WTC11 (cell line): Measurements from ENCODE around the gene RBFOX2. TPM values are rescaled to one million over a fixed set of nuclear protein-coding genes. Genes with fewer than 3 reads are reported as not detected.

Experiments used
- ATAC-seq: fragments of 200-7000 bp; cut with Tn5 transposase; 2 replicates; pipeline ENCODE4 v1.10.0; 2021; ENCODE audit warnings: mild to moderate bottlenecking, moderate library complexity
- CTCF ChIA-PET: fragments of 300-600 bp; sonication (Branson Sonifier 250); formaldehyde crosslinking; loops from one replicate; lab custom pipeline; 2021; ENCODE audit warnings: antibody characterized with exemption; lab: Charles Lee
- POLR2A ChIA-PET: fragments of 350-600 bp; sonication (Branson Sonifier 250); formaldehyde crosslinking; loops from one replicate; lab custom pipeline; 2021; ENCODE audit warnings: antibody characterized with exemption; lab: Charles Lee
- DNase-seq: peaks from one replicate; pipeline ENCODE4 v3.0.0; 2021; ENCODE audit warnings: low spot score
- H3K27ac Mint-ChIP-seq: 2 replicates; pipeline ENCODE4 v1.8.0; 2021; ENCODE audit warnings: mixed read lengths
- H3K27me3 Mint-ChIP-seq: 2 replicates; pipeline ENCODE4 v1.8.0; 2021; ENCODE audit warnings: low read depth, mild to moderate bottlenecking, moderate library complexity, mixed read lengths
- H3K36me3 Mint-ChIP-seq: 2 replicates; pipeline ENCODE4 v1.8.0; 2021; ENCODE audit warnings: mixed read lengths
- H3K4me1 Mint-ChIP-seq: 2 replicates; pipeline ENCODE4 v1.8.0; 2022; ENCODE audit warnings: mixed read lengths
- H3K4me3 Mint-ChIP-seq: 2 replicates; pipeline ENCODE4 v1.8.0; 2021; ENCODE audit warnings: mild to moderate bottlenecking, moderate library complexity, mixed read lengths
- H3K9me3 Mint-ChIP-seq: 2 replicates; pipeline ENCODE4 v1.8.0; 2021; ENCODE audit warnings: mixed read lengths
- ATF1 ChIP-seq: sonication (generic); formaldehyde crosslinking; IDR thresholded peaks from 2 replicates; pipeline ENCODE4 v1.8.1; 2023; ENCODE audit warnings: mild to moderate bottlenecking, moderate library complexity, missing genetic modification reagents
- ESRRA ChIP-seq: sonication (generic); formaldehyde crosslinking; IDR thresholded peaks from 2 replicates; pipeline ENCODE4 v1.8.1; 2022; ENCODE audit warnings: mild to moderate bottlenecking, missing genetic modification reagents, borderline replicate concordance
- FOXK1 ChIP-seq: sonication (generic); formaldehyde crosslinking; IDR thresholded peaks from 2 replicates; pipeline ENCODE4 v1.8.0; 2022; ENCODE audit warnings: mild to moderate bottlenecking, moderate library complexity, missing genetic modification reagents
- HMGA2 ChIP-seq: fragments of 250-450 bp; sonication (Bioruptor Pico); IDR thresholded peaks from 2 replicates; pipeline ENCODE4 v1.4.0; 2021; ENCODE audit warnings: mild to moderate bottlenecking, moderate library complexity
- IRF2 ChIP-seq: sonication (generic); formaldehyde crosslinking; IDR thresholded peaks from 2 replicates; pipeline ENCODE4 v1.8.0; 2022; ENCODE audit warnings: low read depth, missing genetic modification reagents, borderline replicate concordance
- JUN ChIP-seq: sonication (generic); formaldehyde crosslinking; IDR thresholded peaks from 2 replicates; pipeline ENCODE4 v1.8.0; 2023; ENCODE audit warnings: mild to moderate bottlenecking, missing genetic modification reagents
- NFATC4 ChIP-seq: fragments of 250-450 bp; sonication (Bioruptor Pico); IDR thresholded peaks from 2 replicates; pipeline ENCODE4 v1.9.0; 2021; ENCODE audit warnings: mild to moderate bottlenecking
- NFE2L1 ChIP-seq: sonication (generic); formaldehyde crosslinking; IDR thresholded peaks from 2 replicates; pipeline ENCODE4 v1.8.1; 2023; ENCODE audit warnings: missing genetic modification reagents
- NFYB ChIP-seq: sonication (generic); formaldehyde crosslinking; conservative IDR thresholded peaks from 2 replicates; pipeline ENCODE4 v1.8.0; 2022; ENCODE audit warnings: low read depth, missing genetic modification reagents
- RELA ChIP-seq: sonication (generic); formaldehyde crosslinking; IDR thresholded peaks from 2 replicates; pipeline ENCODE4 v1.8.1; 2022; ENCODE audit warnings: missing genetic modification reagents, mild to moderate bottlenecking, borderline replicate concordance
- TP53 ChIP-seq: sonication (generic); formaldehyde crosslinking; IDR thresholded peaks from 2 replicates; pipeline ENCODE4 v1.8.1; 2023; ENCODE audit warnings: mild to moderate bottlenecking, missing genetic modification reagents
- ZNF219 ChIP-seq: sonication (generic); formaldehyde crosslinking; IDR thresholded peaks from 2 replicates; pipeline ENCODE4 v1.8.0; 2023; ENCODE audit warnings: missing genetic modification reagents, mild to moderate bottlenecking, borderline replicate concordance
- ZNF671 ChIP-seq: fragments of 250-450 bp; sonication (Bioruptor Pico); IDR thresholded peaks from 2 replicates; pipeline ENCODE4 v1.8.0; 2021; ENCODE audit warnings: mild to moderate bottlenecking
- total RNA-seq: library from RNA; stranded (reverse); gene quantifications from 3 replicates; pipeline ENCODE4 v1.2.3, GENCODE V29; 2021
- TF ChIP-seq, protein P1 (sequence below): sonication (generic); formaldehyde crosslinking; IDR thresholded peaks from 2 replicates; pipeline ENCODE4 v1.8.1; 2022; ENCODE audit warnings: mild to moderate bottlenecking, missing genetic modification reagents, moderate library complexity, borderline replicate concordance
- TF ChIP-seq, protein P2 (sequence below): sonication (generic); formaldehyde crosslinking; IDR thresholded peaks from 2 replicates; pipeline ENCODE4 v1.8.1; 2023; ENCODE audit warnings: mild to moderate bottlenecking, moderate library complexity, missing genetic modification reagents
- TF ChIP-seq, protein P3 (sequence below): fragments of 200-600 bp; IDR thresholded peaks from 2 replicates; pipeline ENCODE4 v1.8.0; 2022; ENCODE audit warnings: antibody characterized with exemption
- TF ChIP-seq, protein P4 (sequence below): sonication (generic); formaldehyde crosslinking; IDR thresholded peaks from 2 replicates; pipeline ENCODE4 v1.8.0; 2022; ENCODE audit warnings: mild to moderate bottlenecking, missing genetic modification reagents
- TF ChIP-seq, protein P5 (sequence below): sonication (generic); formaldehyde crosslinking; IDR thresholded peaks from 2 replicates; pipeline ENCODE4 v1.8.0; 2023; ENCODE audit warnings: mild to moderate bottlenecking, missing genetic modification reagents
- TF ChIP-seq, protein P6 (sequence below): sonication (generic); formaldehyde crosslinking; IDR thresholded peaks from 2 replicates; pipeline ENCODE4 v1.8.0; 2022; ENCODE audit warnings: missing genetic modification reagents
- TF ChIP-seq, protein P7 (sequence below): sonication (generic); formaldehyde crosslinking; IDR thresholded peaks from 2 replicates; pipeline ENCODE4 v1.8.0; 2023; ENCODE audit warnings: missing genetic modification reagents

RBFOX2 gene
- total RNA-seq, 1 experiment from 2014 or later = 107 TPM

DNA sequence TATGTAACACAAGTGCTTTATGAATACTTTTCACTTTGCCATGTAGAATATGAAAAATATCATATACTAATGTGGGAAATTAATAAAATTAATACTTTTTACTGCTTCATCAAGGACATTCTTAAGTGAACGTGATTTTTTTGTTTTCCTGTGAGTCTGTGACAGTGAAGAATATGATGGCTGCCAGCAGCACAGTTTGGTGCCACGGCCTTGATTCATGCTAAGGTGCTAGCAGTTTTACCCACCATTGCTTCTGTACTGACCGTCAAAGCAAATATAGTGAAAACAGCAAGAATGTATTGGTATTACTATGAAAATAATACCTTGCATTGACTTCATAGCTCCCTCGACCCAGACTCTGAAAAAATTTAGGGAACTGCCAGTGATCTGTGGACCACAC lies 231.2 kb downstream of the RBFOX2 start:
- 0 out of 2 replicates have a peak, but pooled peaks cover 5% of the 10 kb centered on the region for H3K36me3 Mint-ChIP-seq
- ChIA-PET CTCF (no interaction called here), POLR2A (no interaction called here)
- no peaks in the 10 kb centered on the region for H3K27me3 Mint-ChIP-seq
- no peak for ATAC-seq
- TF ChIP-seq ESRRA (CRISPR knock-in tag) (no peak), HMGA2 (CRISPR knock-in tag) (no peak), ZNF219 (CRISPR knock-in tag) (no peak), JUN (no peak), NFE2L1 (CRISPR knock-in tag) (no peak), RELA (no peak), NFATC4 (no peak), NFYB (CRISPR knock-in tag) (no peak), FOXK1 (CRISPR knock-in tag) (no peak)
- TF ChIP-seq, protein P1, sequence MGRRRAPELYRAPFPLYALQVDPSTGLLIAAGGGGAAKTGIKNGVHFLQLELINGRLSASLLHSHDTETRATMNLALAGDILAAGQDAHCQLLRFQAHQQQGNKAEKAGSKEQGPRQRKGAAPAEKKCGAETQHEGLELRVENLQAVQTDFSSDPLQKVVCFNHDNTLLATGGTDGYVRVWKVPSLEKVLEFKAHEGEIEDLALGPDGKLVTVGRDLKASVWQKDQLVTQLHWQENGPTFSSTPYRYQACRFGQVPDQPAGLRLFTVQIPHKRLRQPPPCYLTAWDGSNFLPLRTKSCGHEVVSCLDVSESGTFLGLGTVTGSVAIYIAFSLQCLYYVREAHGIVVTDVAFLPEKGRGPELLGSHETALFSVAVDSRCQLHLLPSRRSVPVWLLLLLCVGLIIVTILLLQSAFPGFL (CRISPR knock-in tag) = no peak
- TF ChIP-seq, protein P2, sequence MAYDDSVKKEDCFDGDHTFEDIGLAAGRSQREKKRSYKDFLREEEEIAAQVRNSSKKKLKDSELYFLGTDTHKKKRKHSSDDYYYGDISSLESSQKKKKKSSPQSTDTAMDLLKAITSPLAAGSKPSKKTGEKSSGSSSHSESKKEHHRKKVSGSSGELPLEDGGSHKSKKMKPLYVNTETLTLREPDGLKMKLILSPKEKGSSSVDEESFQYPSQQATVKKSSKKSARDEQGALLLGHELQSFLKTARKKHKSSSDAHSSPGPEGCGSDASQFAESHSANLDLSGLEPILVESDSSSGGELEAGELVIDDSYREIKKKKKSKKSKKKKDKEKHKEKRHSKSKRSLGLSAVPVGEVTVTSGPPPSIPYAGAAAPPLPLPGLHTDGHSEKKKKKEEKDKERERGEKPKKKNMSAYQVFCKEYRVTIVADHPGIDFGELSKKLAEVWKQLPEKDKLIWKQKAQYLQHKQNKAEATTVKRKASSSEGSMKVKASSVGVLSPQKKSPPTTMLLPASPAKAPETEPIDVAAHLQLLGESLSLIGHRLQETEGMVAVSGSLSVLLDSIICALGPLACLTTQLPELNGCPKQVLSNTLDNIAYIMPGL (CRISPR knock-in tag) = no peak
- TF ChIP-seq, protein P3, sequence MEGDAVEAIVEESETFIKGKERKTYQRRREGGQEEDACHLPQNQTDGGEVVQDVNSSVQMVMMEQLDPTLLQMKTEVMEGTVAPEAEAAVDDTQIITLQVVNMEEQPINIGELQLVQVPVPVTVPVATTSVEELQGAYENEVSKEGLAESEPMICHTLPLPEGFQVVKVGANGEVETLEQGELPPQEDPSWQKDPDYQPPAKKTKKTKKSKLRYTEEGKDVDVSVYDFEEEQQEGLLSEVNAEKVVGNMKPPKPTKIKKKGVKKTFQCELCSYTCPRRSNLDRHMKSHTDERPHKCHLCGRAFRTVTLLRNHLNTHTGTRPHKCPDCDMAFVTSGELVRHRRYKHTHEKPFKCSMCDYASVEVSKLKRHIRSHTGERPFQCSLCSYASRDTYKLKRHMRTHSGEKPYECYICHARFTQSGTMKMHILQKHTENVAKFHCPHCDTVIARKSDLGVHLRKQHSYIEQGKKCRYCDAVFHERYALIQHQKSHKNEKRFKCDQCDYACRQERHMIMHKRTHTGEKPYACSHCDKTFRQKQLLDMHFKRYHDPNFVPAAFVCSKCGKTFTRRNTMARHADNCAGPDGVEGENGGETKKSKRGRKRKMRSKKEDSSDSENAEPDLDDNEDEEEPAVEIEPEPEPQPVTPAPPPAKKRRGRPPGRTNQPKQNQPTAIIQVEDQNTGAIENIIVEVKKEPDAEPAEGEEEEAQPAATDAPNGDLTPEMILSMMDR = no peak
- TF ChIP-seq, protein P4, sequence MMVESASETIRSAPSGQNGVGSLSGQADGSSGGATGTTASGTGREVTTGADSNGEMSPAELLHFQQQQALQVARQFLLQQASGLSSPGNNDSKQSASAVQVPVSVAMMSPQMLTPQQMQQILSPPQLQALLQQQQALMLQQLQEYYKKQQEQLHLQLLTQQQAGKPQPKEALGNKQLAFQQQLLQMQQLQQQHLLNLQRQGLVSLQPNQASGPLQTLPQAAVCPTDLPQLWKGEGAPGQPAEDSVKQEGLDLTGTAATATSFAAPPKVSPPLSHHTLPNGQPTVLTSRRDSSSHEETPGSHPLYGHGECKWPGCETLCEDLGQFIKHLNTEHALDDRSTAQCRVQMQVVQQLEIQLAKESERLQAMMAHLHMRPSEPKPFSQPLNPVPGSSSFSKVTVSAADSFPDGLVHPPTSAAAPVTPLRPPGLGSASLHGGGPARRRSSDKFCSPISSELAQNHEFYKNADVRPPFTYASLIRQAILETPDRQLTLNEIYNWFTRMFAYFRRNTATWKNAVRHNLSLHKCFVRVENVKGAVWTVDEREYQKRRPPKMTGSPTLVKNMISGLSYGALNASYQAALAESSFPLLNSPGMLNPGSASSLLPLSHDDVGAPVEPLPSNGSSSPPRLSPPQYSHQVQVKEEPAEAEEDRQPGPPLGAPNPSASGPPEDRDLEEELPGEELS (CRISPR knock-in tag) = no peak
- H3K4me3 Mint-ChIP-seq = no peak overlapping the region
- no peak overlapping the region for H3K27ac Mint-ChIP-seq
- DNase-seq = no peak
- peaks cover 4% of the 10 kb centered on the region for H3K9me3 Mint-ChIP-seq
- peaks cover 7% of the 10 kb centered on the region for H3K4me1 Mint-ChIP-seq

DNA sequence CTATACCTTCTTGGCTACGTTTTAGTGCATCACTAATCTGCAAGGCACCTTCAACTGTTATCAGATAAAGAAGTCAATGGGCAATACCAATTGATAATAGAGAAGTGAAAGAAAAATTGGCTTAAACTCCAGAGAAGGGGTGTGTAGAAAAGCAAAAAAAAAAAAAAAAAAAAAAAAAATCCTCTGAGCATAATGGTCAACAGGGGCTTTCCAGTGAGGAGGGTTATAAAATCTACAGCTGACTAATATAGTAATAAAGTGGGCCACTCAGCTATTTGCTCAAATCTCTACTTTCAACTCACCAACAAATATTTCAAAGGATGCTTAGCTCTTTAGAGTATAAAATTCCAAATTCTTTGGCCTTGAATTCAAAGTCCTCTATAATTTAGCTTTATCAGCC lies 233.1 kb downstream of the RBFOX2 start:
- POLR2A ChIA-PET = interaction anchor here (0.6 kb wide), 1 partner anchor 280 kb away, joined by 4 read pairs; no protein-coding TSS in a partner anchor
- CTCF ChIA-PET = interaction anchor here (2.0 kb wide), 1 partner anchor 270 kb away, joined by 6 read pairs; no protein-coding TSS in a partner anchor
- no peak for DNase-seq
- ATAC-seq = no peak
- Mint-ChIP-seq H3K27me3 (no peaks in the 10 kb centered on the region), H3K4me1 (peaks cover 7% of the 10 kb centered on the region), H3K36me3 (0 out of 2 replicates have a peak, but pooled peaks cover 5% of the 10 kb centered on the region), H3K4me3 (no peak overlapping the region), H3K9me3 (peaks cover 4% of the 10 kb centered on the region), H3K27ac (no peak overlapping the region)
- TF ChIP-seq, protein P5, sequence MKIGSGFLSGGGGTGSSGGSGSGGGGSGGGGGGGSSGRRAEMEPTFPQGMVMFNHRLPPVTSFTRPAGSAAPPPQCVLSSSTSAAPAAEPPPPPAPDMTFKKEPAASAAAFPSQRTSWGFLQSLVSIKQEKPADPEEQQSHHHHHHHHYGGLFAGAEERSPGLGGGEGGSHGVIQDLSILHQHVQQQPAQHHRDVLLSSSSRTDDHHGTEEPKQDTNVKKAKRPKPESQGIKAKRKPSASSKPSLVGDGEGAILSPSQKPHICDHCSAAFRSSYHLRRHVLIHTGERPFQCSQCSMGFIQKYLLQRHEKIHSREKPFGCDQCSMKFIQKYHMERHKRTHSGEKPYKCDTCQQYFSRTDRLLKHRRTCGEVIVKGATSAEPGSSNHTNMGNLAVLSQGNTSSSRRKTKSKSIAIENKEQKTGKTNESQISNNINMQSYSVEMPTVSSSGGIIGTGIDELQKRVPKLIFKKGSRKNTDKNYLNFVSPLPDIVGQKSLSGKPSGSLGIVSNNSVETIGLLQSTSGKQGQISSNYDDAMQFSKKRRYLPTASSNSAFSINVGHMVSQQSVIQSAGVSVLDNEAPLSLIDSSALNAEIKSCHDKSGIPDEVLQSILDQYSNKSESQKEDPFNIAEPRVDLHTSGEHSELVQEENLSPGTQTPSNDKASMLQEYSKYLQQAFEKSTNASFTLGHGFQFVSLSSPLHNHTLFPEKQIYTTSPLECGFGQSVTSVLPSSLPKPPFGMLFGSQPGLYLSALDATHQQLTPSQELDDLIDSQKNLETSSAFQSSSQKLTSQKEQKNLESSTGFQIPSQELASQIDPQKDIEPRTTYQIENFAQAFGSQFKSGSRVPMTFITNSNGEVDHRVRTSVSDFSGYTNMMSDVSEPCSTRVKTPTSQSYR (CRISPR knock-in tag) = no peak
- TF ChIP-seq ATF1 (CRISPR knock-in tag) (no peak), IRF2 (CRISPR knock-in tag) (no peak), ZNF671 (CRISPR knock-in tag) (no peak), ZNF219 (CRISPR knock-in tag) (no peak), RELA (no peak), TP53 (no peak)
- TF ChIP-seq, protein P1 (CRISPR knock-in tag) = no peak
- TF ChIP-seq, protein P6, sequence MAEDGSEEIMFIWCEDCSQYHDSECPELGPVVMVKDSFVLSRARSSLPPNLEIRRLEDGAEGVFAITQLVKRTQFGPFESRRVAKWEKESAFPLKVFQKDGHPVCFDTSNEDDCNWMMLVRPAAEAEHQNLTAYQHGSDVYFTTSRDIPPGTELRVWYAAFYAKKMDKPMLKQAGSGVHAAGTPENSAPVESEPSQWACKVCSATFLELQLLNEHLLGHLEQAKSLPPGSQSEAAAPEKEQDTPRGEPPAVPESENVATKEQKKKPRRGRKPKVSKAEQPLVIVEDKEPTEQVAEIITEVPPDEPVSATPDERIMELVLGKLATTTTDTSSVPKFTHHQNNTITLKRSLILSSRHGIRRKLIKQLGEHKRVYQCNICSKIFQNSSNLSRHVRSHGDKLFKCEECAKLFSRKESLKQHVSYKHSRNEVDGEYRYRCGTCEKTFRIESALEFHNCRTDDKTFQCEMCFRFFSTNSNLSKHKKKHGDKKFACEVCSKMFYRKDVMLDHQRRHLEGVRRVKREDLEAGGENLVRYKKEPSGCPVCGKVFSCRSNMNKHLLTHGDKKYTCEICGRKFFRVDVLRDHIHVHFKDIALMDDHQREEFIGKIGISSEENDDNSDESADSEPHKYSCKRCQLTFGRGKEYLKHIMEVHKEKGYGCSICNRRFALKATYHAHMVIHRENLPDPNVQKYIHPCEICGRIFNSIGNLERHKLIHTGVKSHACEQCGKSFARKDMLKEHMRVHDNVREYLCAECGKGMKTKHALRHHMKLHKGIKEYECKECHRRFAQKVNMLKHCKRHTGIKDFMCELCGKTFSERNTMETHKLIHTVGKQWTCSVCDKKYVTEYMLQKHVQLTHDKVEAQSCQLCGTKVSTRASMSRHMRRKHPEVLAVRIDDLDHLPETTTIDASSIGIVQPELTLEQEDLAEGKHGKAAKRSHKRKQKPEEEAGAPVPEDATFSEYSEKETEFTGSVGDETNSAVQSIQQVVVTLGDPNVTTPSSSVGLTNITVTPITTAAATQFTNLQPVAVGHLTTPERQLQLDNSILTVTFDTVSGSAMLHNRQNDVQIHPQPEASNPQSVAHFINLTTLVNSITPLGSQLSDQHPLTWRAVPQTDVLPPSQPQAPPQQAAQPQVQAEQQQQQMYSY = no peak
- TF ChIP-seq, protein P7, sequence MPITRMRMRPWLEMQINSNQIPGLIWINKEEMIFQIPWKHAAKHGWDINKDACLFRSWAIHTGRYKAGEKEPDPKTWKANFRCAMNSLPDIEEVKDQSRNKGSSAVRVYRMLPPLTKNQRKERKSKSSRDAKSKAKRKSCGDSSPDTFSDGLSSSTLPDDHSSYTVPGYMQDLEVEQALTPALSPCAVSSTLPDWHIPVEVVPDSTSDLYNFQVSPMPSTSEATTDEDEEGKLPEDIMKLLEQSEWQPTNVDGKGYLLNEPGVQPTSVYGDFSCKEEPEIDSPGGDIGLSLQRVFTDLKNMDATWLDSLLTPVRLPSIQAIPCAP = no peak
